Stimulated activated CD8-positive, alpha-beta memory T cell treated with anti-CD3 and anti-CD28 coated beads, Interleukin-2, amount 100 ng/mL, for 48 hours (primary cell): ENCODE measurements around the gene ZNF10.

Experiments
- DNase-seq, 2 donors: peaks; one replicate each; pipeline ENCODE4 v3.0.0-alpha.2; 2020; ENCODE audit warnings: low read depth in 2 of 2

ZNF10 gene

DNA sequence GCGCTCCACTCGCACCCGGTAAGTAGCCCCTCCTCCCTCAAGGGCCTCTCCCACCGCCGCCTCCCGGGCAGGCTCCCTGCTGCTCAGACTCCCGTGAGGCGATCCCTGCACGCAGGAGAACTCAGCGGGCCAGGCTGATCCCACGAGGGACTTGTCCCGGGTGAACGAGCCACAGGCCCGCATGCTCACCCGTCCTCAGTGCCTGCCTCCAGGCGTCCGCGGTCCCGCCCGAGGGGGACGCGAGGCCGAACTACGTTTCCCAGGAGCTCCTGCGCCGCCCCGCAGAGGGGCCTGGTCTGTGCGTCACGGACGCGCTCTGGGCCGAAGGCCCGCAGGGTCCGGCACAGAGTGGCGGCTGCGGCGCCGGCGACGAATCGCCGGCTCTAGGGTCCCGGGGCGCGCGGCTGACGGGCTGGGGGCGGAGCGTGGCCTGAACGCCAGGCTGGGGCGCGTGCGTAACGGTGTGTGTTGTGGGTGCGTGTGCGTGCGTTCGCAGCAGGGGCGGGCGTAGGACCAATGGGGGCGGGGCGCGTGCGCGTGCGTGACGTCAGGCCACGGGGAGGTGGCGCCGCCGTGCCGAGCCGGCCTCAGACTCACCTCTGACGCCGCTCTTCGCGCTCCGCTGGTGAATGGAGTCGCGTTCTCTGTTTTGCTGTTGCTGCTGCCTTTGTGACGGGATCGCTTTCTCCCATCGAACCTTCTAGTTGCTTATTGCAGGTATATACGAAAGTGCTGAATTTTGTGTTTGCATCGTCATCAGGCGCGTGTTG is at the start of gene ZNF10, which contains the start of gene ZNF891:
Gene ZNF10, plus strand, starts transcription at position 590 of the 770 bp plus-strand sequence. CDS start 13,866 bp downstream, outside the sequence.
Gene ZNF891, minus strand, starts transcription at position 237 of the 770 bp plus-strand sequence. CDS start 8,356 bp downstream, outside the sequence.
- peak; percentile 92 to 95 for DNase-seq

DNA sequence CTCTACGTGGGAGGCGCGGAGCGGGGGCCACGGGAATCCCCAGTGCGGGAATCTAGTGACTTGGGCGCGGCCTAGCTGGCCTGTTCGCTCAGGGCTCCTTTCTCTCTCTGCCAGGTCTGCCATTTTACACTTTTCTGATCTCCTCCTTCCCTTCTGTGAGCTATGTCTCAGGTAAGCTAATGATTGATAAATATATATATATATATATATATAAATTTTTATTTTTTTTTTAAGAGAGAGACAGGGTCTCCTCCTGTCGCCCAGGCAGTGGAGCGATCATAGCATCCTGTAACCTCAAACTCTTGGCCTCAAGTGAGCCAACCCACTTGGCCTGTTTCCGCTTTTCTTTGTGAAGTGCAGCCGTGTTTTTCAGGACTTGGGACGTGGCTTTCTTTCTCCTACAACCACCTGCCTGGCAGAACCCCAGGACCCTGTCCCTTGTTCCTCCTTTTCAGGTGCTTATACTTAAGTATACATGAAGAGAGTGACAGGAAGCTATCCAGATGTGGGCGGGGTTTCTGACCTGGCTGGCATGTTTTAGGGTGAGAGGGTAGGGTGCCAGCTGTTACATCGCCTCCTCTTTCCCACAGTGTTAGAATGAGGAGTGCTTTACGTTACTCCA is 49.2 kb upstream of the ZNF10 start:
- DNase-seq, result no peak

DNA sequence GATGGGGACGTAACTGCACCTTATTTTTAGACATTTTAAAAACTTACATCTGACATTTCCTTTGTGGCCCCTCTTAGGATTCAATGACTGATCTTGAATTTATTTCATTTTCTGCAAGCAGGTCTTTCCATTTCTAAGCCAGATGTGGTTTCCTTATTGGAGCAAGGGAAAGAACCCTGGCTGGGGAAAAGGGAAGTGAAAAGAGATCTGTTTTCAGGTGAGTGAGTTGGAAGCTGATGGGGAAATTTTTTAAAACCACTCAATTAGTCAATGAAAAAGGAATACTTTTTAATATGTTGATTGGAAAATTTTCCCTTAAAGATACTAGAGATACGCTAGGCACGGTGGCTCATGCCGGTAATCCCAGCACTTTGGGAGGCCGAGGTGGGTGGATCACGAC is 47.1 kb upstream of the ZNF10 start:
- DNase-seq, result no peak

DNA sequence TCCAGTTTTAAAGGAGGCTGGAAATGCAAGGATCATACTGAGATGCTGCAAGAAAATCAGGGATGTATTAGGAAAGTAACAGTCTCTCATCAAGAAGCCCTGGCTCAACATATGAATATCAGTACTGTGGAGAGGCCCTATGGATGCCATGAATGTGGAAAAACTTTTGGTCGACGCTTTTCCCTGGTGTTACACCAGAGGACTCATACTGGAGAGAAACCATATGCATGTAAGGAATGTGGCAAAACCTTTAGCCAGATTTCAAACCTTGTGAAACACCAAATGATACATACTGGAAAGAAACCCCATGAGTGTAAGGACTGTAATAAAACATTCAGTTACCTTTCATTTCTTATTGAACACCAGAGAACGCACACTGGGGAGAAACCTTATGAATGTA is 24.8 kb upstream of the ZNF10 start:
- DNase-seq, result no peak

DNA sequence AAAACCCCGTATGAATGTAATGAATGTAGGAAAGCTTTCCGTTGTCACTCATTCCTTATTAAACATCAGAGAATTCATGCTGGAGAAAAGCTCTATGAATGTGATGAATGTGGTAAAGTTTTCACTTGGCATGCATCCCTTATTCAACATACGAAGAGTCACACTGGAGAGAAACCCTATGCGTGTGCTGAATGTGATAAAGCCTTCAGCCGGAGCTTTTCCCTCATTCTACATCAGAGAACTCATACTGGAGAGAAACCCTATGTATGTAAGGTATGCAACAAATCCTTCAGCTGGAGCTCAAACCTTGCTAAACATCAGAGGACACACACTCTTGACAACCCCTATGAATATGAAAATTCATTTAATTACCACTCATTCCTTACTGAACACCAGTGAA is 24.2 kb upstream of the ZNF10 start:
- DNase-seq, result no peak

DNA sequence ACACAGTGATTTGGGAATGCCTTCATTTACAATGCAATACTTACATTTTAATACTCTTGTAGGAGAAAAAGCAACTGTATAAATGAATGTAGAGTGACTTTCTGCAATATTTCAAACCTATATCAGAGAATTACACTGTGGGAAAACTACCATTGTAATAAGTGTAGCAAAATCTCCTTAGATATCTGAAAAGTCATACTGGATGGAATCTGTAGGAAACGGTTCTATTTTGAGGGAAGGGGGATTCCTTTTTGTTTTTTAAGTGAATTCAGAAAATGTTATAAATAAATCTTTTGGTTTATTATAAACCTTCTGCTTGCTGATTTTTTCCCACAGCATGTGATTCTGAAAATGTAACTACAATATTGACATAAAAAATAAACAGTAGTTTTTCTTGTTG is 23.3 kb upstream of the ZNF10 start:
- no peak for DNase-seq

DNA sequence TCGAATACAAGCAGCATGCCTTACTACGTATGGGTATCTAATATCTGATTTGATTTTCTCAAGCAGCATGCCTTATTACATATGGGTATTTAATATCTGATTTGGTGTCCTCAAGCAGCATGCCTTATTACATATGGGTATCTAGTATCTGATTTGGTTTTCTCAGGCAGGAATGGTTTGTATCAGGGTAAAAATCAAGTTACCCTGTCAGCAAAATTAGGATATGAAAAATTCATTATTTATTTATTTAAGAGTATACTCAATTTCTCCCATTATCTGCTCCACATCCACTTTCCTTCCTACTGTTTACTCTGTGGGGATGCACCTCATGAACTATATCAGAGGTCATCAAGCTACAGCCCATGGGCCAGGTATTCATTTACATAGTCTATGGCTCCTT is 22.3 kb upstream of the ZNF10 start:
- DNase-seq, result no peak

DNA sequence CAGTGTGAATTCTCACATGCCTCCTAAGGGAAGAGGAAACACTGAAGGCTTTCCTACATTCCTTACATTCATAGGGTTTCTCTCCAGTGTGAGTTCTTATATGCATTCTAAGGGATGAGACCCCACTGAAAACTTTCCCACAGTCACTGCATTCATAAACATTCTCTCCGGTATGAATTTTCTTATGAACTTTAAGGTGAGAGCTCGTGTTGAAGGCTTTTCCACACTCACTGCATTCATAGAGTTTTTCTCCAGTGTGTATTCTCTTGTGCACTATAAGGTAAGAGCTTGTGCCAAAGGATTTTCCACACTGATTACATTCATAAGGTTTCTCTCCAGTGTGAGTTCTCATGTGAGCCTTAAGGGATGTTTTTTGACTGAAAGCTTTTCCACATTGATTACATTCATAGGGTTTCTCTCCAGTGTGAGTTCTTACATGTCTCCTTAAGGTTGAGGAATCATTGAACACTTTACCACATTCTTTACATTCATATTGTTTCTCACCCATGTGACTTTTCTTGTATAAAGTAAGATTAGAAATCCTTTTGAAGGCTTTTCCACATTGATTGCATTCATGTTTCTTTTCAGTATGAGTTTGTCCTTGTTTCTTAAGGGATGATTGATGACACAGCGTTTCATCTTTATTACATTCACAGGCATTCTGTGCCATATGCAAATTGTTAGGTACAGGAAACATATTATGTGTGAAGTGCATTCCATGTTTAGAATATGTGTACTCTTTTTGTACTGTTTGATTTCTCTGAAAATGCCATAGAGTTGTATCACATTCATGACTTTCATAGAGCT is 9.8 kb upstream of the ZNF10 start:
- no peak for DNase-seq

DNA sequence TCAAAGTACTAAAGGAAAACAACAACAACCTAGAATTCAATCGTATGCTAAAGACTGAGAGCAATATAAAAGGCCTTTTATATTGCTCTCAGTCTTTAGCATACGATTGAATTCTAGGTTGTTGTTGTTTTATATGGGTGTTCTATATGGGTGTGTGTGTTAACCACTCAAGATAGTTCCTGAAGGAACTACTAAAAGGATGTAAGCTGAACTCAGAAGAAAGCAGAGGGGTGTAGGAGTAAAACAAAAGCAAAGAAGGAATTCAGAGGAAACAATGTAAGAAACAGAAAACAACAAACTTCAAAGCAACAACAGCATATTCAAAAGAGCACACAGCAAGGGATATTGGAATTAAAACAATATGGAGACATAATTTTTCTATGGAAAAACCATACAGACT is 5.8 kb upstream of the ZNF10 start:
- no peak for DNase-seq

DNA sequence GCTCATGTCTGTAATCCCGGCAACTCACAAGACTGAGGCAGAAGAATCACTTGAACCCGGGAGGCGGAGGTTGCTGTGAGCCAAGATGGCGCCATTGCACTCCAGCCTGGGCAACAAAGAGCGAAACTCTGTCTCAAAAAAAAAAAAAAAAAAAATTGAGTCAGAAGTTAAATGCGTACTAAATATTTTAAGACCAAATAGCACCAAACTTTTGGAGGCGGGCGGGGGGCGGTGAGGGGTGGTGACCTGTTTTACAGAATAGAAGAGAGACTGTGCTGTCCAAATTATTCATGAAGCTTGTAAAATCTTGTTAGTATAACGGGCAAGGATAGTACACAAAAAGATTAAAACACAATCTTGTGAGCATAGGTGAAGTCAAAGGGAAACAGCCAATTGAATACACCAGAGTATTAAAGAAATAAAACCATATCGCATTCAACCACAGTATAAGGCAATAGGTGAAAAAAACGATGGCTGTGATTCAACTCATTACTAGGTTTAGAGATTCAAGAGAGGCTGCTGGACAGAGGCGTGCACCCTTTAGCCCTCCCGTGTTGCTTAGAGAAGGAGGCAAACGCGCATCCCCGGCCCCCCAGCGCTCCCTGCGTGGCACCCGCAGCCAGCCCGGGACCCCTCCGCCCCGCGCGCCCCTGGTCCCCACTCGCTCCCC is 924 bp upstream of the ZNF10 start:
- no peak for DNase-seq

DNA sequence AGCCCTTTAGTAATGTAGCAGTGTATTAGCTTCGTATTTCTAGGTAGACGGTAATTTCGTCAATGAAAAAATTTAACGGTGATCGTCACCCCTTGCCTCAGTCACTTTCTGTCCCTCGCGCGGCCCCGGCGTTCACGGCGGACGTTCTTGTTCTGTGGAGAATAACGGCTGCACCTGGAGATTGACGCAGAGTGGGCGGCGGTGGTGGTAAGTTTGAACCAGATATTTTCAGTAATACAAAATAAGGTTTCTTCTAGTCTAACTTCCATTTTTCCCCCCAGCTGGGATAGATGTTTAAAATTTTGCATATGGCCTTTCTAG is 341 bp downstream of the ZNF10 start:
- DNase-seq, result peak in 1 of 2 donors; percentile 20

DNA sequence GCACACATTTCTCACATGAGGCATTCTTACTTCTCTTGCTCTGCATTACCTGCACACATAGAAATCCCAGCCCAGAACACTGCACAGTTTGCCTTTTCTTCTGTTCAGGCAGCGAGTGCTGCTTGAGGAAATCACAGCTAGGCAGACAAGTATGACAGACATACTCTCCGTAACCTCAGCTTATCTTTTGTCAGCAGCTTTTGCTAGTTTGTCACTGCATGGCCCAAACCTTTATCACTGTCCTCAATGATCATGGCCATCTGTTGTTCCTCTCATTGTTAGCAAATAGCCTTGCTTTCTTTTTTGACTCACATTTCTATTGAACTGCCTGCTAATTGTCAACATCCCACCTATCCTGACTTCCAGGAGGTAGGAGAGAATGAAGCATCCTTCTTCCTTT is 5.3 kb downstream of the ZNF10 start:
- no peak for DNase-seq

DNA sequence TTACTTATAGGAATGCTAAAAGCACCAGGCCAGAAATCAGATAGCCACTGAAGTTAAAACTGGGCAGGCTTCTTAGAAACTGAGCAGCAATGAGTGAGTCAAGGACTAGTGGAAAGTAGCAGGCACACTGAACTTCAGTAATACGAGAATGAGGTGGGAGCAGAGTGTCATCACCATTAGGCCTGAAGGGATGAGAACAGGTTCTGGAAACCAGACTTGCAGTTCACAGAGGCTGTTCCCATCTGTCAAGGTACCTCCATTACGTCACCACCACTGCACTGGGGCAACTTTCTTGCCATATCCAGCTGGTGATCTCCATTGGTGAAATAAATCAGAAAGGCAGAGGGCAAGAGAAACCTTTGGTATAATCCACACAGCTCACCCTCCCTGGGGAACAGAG is 15.6 kb downstream of the ZNF10 start:
- no peak for DNase-seq

DNA sequence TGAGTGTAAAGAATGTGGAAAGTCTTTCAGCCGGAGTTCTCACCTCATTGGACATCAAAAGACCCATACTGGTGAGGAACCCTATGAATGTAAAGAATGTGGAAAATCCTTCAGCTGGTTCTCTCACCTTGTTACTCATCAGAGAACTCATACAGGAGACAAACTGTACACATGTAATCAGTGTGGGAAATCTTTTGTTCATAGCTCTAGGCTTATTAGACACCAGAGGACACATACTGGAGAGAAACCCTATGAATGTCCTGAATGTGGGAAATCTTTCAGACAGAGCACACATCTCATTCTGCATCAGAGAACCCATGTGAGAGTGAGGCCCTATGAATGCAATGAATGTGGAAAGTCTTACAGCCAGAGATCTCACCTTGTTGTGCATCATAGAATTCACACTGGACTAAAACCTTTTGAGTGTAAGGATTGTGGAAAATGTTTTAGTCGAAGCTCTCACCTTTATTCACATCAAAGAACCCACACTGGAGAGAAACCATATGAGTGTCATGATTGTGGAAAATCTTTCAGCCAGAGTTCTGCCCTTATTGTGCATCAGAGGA is 25.8 kb downstream of the ZNF10 start:
- DNase-seq, result no peak

DNA sequence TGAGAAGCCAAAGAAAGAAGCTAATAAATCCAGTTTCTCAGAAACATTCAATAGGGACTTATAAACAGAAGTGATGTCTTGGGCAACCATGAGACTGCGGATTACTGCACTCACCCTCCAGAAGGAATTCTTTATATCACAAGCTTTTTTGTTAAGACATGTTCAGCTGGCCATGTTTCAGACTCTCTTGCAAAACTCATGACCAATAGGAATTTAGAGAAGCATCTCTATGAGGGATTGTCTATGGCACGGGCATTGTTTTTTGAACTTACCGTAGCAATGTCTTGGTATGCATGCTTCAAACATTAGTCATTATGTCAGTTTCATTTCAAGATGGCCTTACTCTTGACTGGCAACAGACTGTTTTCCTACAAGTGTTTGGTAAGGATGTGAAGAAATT is 35.3 kb downstream of the ZNF10 start:
- DNase-seq, result no peak

DNA sequence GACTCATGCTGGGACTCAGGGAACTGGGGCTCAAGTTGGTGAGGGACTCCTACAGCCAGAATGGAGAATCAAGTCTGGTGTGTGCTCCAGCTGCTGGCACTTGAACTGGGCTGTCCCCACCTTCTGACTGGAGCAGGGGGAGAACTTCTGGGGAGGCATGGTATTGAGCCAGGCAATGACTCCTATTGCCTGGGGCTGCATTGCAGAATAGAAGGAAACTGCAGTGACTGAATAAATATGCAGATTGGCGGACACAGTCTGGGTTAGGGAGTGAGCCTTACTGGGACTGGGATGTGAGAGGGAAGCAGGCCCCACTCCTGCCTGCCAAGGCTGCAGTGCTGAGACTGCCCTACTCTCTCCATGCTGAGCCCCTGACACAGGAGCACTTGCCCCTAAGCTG is 42.1 kb downstream of the ZNF10 start:
- no peak for DNase-seq

DNA sequence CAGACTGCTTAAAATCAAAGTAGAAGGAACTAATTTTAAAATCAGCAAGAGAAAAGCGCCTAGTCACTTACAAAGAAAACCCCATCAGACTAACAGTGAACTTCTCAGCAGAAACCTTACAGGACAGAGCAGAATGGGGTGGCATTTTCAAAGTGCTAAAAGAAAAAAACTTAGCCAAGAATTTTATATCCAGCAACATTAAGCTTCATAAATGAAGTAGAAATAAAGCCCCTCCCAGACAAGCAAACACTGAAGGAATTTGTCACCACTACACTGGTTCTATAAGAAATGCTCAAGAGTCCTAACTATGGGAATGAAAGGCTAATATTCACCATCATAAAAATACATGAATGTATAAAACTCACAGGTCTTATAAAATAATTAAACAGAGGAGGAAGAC is 44.5 kb downstream of the ZNF10 start:
- no peak for DNase-seq

DNA sequence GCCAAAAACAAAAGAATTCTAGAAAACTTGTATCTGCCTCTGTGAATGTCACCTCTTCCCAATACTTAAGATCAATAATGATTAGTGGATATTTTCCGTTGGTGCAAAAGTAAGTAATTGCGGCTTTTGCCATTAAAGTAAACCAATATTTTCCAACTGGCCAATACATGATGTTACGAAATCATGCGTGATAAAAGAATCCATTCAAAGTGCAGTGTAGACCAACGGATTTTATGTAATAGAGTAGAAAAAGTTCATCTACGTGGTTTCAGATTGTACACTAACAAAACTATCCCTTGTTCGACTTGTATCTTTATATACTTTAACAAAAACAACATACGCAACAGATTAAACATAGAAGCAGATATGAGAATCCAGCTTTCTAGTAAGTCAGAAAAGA is 50.2 kb downstream of the ZNF10 start:
- no peak for DNase-seq

DNA sequence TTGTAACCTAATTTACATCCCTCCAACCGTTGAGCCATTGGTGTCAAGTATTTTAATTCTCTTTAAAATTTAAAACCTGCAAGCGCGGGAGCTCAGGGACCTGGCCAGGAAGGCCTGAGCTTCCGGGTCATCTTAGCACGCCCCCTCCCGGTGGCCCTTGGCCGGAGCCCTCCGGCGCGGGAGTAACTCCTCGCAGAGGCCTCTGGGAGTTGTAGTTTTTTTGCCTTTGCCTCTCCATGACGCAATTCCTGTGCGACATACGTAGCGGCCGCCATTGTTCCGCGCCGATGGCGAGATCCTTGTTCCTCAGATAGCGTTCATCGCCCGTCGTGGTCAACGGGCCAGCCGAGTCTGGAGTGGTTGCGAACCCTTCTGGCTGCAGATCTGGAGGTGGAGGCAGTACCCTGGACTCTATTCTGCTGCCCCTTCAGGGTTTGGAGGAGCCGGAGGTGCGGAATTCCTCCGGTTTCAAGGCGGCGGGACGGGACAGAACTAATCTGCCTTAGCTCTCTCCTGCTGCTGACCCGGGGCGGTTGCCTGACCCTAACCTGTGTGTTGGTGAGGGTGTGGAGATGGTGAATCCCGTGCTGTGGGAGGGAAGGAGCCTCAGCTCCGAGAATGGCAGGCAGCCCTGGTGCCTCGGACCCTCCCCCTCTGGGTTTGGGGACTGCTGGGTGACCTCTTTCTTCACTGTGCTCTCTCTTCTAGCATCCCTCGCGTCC is 51.0 kb downstream of the ZNF10 start, which contains the start of gene ZNF268:
Gene ZNF268, plus strand, starts transcription at position 258 of the 722 bp plus-strand sequence. CDS start 503 bp downstream, outside the sequence.
- peak; percentile 81 to 91 for DNase-seq

DNA sequence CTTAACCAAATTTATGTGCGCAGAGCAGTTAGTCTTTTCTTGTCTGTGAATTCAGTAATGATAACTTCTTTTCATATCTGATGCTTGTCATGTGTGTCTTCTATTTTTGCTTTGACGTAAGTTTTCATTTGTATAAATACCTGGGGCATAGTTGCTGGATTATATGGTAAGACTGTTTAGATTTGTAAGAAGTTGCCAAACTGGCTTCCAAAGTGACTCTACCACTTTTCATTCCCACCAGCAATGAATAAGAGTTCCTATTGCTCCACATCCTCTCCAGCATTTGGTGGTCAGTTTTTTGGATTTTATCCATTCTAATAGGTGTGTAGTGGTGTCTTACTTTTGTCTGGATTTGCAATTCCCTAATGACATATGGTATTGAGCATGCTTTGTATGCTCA is 59.7 kb downstream of the ZNF10 start:
- DNase-seq, result no peak

DNA sequence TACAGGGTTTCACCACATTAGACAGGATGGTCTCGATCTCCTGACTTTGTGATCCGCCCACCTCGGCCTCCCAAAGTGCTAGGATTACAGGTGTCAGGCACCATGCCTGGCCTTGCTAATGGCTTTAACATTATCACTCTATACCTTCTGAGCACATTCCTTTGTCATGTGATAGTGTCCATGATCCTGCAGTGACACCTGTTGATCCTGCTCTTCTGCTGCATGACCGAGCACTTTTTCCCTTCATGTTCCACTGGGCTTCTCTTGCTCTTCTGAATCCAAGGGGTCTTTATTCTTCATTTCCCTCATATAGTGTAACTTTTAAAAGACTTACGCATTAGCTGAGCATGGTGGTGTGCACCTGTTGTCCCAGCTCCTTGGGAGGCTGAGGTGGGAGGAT is 62.4 kb downstream of the ZNF10 start:
- no peak for DNase-seq
